ENCODE results near the gene NT5C1A. TPM values are rescaled to one million over a fixed set of nuclear protein-coding genes. Genes with fewer than 3 reads are reported as not detected.

The NT5C1A gene
- total and polyA plus RNA-seq, 4 donors, result not detected

DNA sequence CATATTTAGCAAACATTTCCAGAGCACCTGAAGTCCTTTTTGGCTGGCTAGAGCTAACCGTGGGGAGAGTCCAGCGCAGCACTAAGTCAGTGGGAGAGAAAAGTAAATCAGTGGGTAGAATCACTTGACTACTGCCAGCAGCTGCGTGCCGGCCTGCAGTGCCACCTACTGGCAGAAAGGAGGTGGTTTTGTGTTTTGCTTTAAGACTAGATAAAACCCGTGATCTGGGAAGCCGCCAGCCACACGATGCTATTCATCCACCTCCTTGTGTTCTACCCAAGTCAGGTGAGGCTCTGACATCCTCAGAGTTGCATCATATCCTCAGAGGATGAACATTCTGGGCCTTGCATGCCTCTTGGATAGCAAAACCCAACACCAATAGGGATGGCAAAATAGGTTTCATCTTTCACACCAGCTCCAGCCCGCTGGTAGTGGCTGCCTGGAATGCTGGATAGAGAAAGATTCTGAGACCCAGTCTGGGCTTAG lies 18.3 kb downstream of the NT5C1A start:
- ATAC-seq (ENCODE audit: insufficient read depth, low FRiP score), result peak; percentile 71
- Histone ChIP-seq H3K4me1 (ENCODE audit: control insufficient read depth in 5 of 5, insufficient read depth in 5 of 5, low read length in 5 of 5) (peaks cover 0 to 3% (median 2%) of the 10 kb centered on the region in 5 donors), H3K9me3 (ENCODE audit: control insufficient read depth in 4 of 4, insufficient read depth in 3 of 4, low read length in 3 of 4) (no peaks in the 10 kb centered on the region), H3K27me3 (ENCODE audit: control insufficient read depth in 3 of 3, insufficient read depth in 3 of 3, low read length in 2 of 3) (no peaks in the 10 kb centered on the region), H3K9ac (ENCODE audit: insufficient read depth in 1 of 2, low read length in 2 of 2) (no peak overlapping the region), H3K4me3 (no peak overlapping the region), H3K36me3 (ENCODE audit: control insufficient read depth in 4 of 4, insufficient read depth in 4 of 4, low read length in 4 of 4) (no peaks in the 10 kb centered on the region), H3K27ac (ENCODE audit: low read depth in 1 of 2, low read length in 1 of 2) (no peak overlapping the region)
- peak; percentile 79 to 85 (median 80) for DNase-seq
- WGBS, 2 donors, result 5 to 6% methylated on average over 8 of the region's 8 CpGs
- TF ChIP-seq, protein P1, sequence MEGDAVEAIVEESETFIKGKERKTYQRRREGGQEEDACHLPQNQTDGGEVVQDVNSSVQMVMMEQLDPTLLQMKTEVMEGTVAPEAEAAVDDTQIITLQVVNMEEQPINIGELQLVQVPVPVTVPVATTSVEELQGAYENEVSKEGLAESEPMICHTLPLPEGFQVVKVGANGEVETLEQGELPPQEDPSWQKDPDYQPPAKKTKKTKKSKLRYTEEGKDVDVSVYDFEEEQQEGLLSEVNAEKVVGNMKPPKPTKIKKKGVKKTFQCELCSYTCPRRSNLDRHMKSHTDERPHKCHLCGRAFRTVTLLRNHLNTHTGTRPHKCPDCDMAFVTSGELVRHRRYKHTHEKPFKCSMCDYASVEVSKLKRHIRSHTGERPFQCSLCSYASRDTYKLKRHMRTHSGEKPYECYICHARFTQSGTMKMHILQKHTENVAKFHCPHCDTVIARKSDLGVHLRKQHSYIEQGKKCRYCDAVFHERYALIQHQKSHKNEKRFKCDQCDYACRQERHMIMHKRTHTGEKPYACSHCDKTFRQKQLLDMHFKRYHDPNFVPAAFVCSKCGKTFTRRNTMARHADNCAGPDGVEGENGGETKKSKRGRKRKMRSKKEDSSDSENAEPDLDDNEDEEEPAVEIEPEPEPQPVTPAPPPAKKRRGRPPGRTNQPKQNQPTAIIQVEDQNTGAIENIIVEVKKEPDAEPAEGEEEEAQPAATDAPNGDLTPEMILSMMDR (IDR thresholded peaks at IDR 0.05; ENCODE audit: control extremely low read depth, extremely low read depth), result peak; percentile 88

GRCh38 chr1:39652554-39652953 lies 19.4 kb downstream of the NT5C1A start:
- ATAC-seq (ENCODE audit: insufficient read depth, low FRiP score) (no peak), DNase-seq (no peak)
- Histone ChIP-seq H3K27ac (ENCODE audit: low read depth in 1 of 2, low read length in 1 of 2) (peak overlapping the region in 1 of 2 donors; percentile 24), H3K9ac (ENCODE audit: insufficient read depth in 1 of 2, low read length in 2 of 2) (no peak overlapping the region), H3K36me3 (ENCODE audit: control insufficient read depth in 4 of 4, insufficient read depth in 4 of 4, low read length in 4 of 4) (no peaks in the 10 kb centered on the region), H3K4me1 (ENCODE audit: control insufficient read depth in 5 of 5, insufficient read depth in 5 of 5, low read length in 5 of 5) (peaks cover 0 to 3% (median 2%) of the 10 kb centered on the region in 5 donors), H3K9me3 (ENCODE audit: control insufficient read depth in 4 of 4, insufficient read depth in 3 of 4, low read length in 3 of 4) (no peaks in the 10 kb centered on the region), H3K4me3 (no peak overlapping the region), H3K27me3 (ENCODE audit: control insufficient read depth in 3 of 3, insufficient read depth in 3 of 3, low read length in 2 of 3) (no peaks in the 10 kb centered on the region)
- TF ChIP-seq, protein P1 (IDR thresholded peaks at IDR 0.05; ENCODE audit: control extremely low read depth, extremely low read depth), result no peak
- WGBS, 2 donors, result 91 to 94% methylated on average over 2 of the region's 2 CpGs

DNA sequence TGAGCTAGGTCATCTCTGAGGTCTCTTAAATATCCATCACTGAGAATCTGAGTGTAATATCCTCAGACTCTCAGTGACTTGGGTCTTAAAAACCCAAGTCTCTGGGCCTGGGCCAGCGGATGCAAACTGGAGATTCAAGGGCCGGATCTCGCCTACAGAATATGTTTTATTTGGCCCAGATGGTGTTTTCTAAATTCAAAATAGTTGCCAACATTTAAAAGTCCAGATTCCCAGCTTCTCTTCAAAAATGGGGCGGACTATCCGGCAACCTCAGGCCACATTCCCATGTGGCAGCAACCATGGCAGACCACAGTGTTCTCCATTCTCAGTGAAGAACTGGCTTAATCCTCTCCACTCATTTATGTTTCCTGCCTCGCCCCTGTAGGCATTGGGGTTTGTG lies 19.8 kb downstream of the NT5C1A start:
- ATAC-seq (ENCODE audit: insufficient read depth, low FRiP score) (no peak), DNase-seq (no peak)
- Histone ChIP-seq H3K9ac (ENCODE audit: insufficient read depth in 1 of 2, low read length in 2 of 2) (no peak overlapping the region), H3K9me3 (ENCODE audit: control insufficient read depth in 4 of 4, insufficient read depth in 3 of 4, low read length in 3 of 4) (no peaks in the 10 kb centered on the region), H3K36me3 (ENCODE audit: control insufficient read depth in 4 of 4, insufficient read depth in 4 of 4, low read length in 4 of 4) (no peaks in the 10 kb centered on the region), H3K4me1 (ENCODE audit: control insufficient read depth in 5 of 5, insufficient read depth in 5 of 5, low read length in 5 of 5) (peaks cover 0 to 4% (median 2%) of the 10 kb centered on the region in 5 donors), H3K27ac (ENCODE audit: low read depth in 1 of 2, low read length in 1 of 2) (peak overlapping the region in 1 of 2 donors; percentile 24), H3K27me3 (ENCODE audit: control insufficient read depth in 3 of 3, insufficient read depth in 3 of 3, low read length in 2 of 3) (no peaks in the 10 kb centered on the region), H3K4me3 (no peak overlapping the region)
- WGBS, 2 donors, result 90 to 91% methylated on average over 6 of the region's 6 CpGs
- TF ChIP-seq, protein P1 (IDR thresholded peaks at IDR 0.05; ENCODE audit: control extremely low read depth, extremely low read depth), result no peak

- Histone ChIP-seq H3K27me3 (ENCODE audit: control insufficient read depth in 3 of 3, insufficient read depth in 3 of 3, low read length in 2 of 3) (no peaks in the 10 kb centered on the region), H3K27ac (ENCODE audit: low read depth in 1 of 2, low read length in 1 of 2) (no peak overlapping the region), H3K4me1 (ENCODE audit: control insufficient read depth in 5 of 5, insufficient read depth in 5 of 5, low read length in 5 of 5) (peaks cover 0 to 14% (median 4%) of the 10 kb centered on the region in 5 donors), H3K4me3 (no peak overlapping the region), H3K36me3 (ENCODE audit: control insufficient read depth in 4 of 4, insufficient read depth in 4 of 4, low read length in 4 of 4) (no peaks in the 10 kb centered on the region), H3K9ac (ENCODE audit: insufficient read depth in 1 of 2, low read length in 2 of 2) (no peak overlapping the region), H3K9me3 (ENCODE audit: control insufficient read depth in 4 of 4, insufficient read depth in 3 of 4, low read length in 3 of 4) (no peaks in the 10 kb centered on the region)
- 98 to 100% methylated on average over 1 of the region's 1 CpG for WGBS, 2 donors
- DNase-seq (no peak), ATAC-seq (ENCODE audit: insufficient read depth, low FRiP score) (no peak)
- TF ChIP-seq, protein P1 (IDR thresholded peaks at IDR 0.05; ENCODE audit: control extremely low read depth, extremely low read depth), result no peak
These were observed 21.5 kb downstream of the NT5C1A start for GRCh38 chr1:39650431-39650830.

All from lung (tissue), 12 donors.